ENCODE results near the gene NTRK3.

Gene NTRK3

DNA sequence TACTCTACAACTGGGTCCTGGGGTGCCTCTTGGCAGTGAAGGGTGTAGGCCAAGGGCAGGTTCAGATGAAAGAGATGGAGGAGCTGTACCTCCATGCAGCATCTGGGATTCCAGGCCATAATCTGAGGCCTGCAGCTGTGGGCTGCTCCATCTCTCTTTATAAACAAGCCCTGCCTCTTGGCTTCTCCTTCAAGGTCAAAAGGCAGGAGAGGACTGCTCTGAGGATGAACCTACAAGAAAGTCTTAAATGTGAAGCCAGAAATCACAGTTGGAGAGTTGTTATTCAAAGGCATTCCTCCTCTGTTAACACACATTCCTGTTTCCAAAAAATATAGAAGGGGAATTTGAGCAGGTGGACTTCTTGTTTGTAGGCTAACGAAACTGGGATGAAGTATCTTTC is 355.5 kb downstream of the NTRK3 start:
- DNase-seq (ENCODE audit: low read depth in 1 of 2, low spot score in 1 of 2), result no peak
- no peak overlapping the region for H3K4me3 ChIP-seq (replicated peaks; ENCODE audit: insufficient read depth, low read length)
- peaks cover 2% of the 10 kb centered on the region for H3K27me3 ChIP-seq (ENCODE audit: insufficient read depth, poor library complexity, severe bottlenecking)
- TF ChIP-seq, protein P1, sequence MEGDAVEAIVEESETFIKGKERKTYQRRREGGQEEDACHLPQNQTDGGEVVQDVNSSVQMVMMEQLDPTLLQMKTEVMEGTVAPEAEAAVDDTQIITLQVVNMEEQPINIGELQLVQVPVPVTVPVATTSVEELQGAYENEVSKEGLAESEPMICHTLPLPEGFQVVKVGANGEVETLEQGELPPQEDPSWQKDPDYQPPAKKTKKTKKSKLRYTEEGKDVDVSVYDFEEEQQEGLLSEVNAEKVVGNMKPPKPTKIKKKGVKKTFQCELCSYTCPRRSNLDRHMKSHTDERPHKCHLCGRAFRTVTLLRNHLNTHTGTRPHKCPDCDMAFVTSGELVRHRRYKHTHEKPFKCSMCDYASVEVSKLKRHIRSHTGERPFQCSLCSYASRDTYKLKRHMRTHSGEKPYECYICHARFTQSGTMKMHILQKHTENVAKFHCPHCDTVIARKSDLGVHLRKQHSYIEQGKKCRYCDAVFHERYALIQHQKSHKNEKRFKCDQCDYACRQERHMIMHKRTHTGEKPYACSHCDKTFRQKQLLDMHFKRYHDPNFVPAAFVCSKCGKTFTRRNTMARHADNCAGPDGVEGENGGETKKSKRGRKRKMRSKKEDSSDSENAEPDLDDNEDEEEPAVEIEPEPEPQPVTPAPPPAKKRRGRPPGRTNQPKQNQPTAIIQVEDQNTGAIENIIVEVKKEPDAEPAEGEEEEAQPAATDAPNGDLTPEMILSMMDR (IDR thresholded peaks at IDR 0.05; ENCODE audit: insufficient read depth, low read length), result no peak
- TF ChIP-seq GABPA (IDR thresholded peaks at IDR 0.05; ENCODE audit: low read depth), result no peak
- TF ChIP-seq, protein P2, sequence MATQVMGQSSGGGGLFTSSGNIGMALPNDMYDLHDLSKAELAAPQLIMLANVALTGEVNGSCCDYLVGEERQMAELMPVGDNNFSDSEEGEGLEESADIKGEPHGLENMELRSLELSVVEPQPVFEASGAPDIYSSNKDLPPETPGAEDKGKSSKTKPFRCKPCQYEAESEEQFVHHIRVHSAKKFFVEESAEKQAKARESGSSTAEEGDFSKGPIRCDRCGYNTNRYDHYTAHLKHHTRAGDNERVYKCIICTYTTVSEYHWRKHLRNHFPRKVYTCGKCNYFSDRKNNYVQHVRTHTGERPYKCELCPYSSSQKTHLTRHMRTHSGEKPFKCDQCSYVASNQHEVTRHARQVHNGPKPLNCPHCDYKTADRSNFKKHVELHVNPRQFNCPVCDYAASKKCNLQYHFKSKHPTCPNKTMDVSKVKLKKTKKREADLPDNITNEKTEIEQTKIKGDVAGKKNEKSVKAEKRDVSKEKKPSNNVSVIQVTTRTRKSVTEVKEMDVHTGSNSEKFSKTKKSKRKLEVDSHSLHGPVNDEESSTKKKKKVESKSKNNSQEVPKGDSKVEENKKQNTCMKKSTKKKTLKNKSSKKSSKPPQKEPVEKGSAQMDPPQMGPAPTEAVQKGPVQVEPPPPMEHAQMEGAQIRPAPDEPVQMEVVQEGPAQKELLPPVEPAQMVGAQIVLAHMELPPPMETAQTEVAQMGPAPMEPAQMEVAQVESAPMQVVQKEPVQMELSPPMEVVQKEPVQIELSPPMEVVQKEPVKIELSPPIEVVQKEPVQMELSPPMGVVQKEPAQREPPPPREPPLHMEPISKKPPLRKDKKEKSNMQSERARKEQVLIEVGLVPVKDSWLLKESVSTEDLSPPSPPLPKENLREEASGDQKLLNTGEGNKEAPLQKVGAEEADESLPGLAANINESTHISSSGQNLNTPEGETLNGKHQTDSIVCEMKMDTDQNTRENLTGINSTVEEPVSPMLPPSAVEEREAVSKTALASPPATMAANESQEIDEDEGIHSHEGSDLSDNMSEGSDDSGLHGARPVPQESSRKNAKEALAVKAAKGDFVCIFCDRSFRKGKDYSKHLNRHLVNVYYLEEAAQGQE (IDR thresholded peaks at IDR 0.05; ENCODE audit: insufficient replicate concordance, low read depth), result no peak
- TF ChIP-seq SPI1 (IDR thresholded peaks at IDR 0.05; ENCODE audit: borderline replicate concordance, low read depth), result no peak
- H3K27ac ChIP-seq (replicated peaks), result no peak overlapping the region

GRCh38 chr15:87896936-87897335 is 359.6 kb downstream of the NTRK3 start:
- H3K27ac ChIP-seq (replicated peaks), result no peak overlapping the region
- TF ChIP-seq, protein P2 (IDR thresholded peaks at IDR 0.05; ENCODE audit: insufficient replicate concordance, low read depth), result no peak
- TF ChIP-seq GABPA (IDR thresholded peaks at IDR 0.05; ENCODE audit: low read depth), result no peak
- TF ChIP-seq SPI1 (IDR thresholded peaks at IDR 0.05; ENCODE audit: borderline replicate concordance, low read depth), result no peak
- H3K4me3 ChIP-seq (replicated peaks; ENCODE audit: insufficient read depth, low read length), result no peak overlapping the region

DNA sequence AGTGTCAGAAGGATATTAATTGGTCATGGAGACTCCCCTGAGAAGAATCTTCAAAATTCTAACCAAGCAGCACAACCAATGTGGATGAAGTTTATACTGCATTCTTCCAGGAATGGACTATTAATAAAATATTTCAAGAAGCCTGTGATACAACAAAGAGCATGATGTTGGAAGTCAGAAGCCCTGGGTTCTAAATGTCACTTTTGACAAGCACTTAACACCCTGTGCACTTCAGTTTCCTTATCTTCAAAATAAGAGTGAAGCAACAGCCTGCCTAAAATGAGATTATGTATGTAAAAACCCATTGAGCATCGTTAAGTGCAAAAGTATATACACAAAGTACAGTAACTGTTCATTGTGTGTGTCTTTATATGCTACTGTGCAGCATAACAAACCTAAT is 369.4 kb downstream of the NTRK3 start:
- TF ChIP-seq GABPA (IDR thresholded peaks at IDR 0.05; ENCODE audit: low read depth) (no peak), POLR2AphosphoS5 (IDR thresholded peaks at IDR 0.05; ENCODE audit: low read depth) (no peak), SPI1 (IDR thresholded peaks at IDR 0.05; ENCODE audit: borderline replicate concordance, low read depth) (no peak)
- TF ChIP-seq, protein P1 (IDR thresholded peaks at IDR 0.05; ENCODE audit: insufficient read depth, low read length), result no peak
- TF ChIP-seq, protein P2 (IDR thresholded peaks at IDR 0.05; ENCODE audit: insufficient replicate concordance, low read depth), result no peak
- H3K27me3 ChIP-seq (ENCODE audit: insufficient read depth, poor library complexity, severe bottlenecking), result no peaks in the 10 kb centered on the region
- H3K4me3 ChIP-seq (replicated peaks; ENCODE audit: insufficient read depth, low read length), result no peak overlapping the region
- H3K27ac ChIP-seq (replicated peaks), result no peak overlapping the region
- no peak for DNase-seq (ENCODE audit: low read depth in 1 of 2, low spot score in 1 of 2)

More at GRCh38 chr15:87896936-87897335, 359.6 kb downstream of the NTRK3 start:
- H3K27me3 ChIP-seq (ENCODE audit: insufficient read depth, poor library complexity, severe bottlenecking), result peaks cover 2% of the 10 kb centered on the region
- DNase-seq (ENCODE audit: low read depth in 1 of 2, low spot score in 1 of 2), result no peak
